ENCODE measurements around the gene DCHS1.

DNA sequence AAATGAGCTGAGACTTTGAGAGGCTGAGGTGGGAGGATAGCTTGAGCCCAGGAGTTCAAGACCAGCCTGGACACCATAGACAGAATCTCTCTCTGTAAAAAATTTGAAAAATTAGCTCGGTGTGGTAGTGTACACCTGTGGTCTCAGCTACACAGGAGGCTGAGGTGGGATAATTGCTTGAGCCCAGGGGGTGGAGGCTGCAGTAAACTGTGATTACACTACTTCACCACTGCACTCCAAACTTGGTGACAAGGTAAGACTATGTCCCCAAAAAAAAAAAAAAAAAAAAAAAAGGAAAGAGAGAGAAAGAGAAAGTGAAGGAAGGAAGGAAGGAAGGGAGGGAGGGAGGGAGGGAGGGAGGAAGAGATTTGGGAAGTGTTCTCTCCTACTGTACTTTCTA, 77.5 kb downstream of the DCHS1 start:
- TF ChIP-seq BCLAF1 (IDR thresholded peaks at IDR 0.05) (no peak), ARNT (IDR thresholded peaks at IDR 0.05) (no peak)
